GF-D8 (cell line): Measurements from ENCODE around the gene UBAC2.
"Not testable (repeated sequence)": the region's sequence is repeated elsewhere in the genome, so short reads cannot be mapped to it uniquely, and the experiment has no call there.

Experiments
- DNase-seq: peaks from one replicate; lab custom pipeline; 2025; lab: John Stamatoyannopoulos, UW

The UBAC2 gene

DNA sequence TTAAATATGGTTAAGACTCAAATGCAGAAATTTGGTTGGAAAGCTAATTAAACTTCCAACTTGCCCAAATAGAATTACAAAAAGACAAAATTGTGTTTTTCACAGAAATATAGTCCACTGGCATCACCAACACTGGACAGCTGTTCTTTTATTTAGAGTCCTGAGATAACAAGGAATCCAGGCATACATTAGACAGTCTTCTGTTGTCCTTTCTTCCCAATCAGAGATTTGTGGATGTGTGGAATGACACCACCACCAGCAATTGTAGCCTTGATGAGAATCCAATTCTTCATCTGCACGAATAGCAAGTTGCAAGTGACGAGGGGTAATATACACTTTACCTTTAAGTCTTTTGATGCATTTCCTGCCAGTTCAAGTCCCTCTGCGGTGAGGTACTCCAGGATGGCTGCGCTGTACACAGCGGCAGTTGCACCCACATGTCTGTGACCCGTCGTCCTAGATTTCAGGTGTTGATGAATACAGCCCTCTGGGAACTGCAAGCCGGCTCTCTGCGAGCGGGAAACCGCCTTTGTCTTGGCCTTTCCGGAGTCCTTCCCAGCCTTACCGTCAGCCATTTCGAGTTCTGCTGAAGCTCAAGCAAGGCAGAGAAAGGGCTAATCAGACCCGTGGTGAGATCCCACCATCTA lies 14.7 kb downstream of the UBAC2 start:
- DNase-seq: no peak

- no peak for DNase-seq
Measured at GRCh38 chr13:99217461-99218110, 16.9 kb downstream of the UBAC2 start.

DNA sequence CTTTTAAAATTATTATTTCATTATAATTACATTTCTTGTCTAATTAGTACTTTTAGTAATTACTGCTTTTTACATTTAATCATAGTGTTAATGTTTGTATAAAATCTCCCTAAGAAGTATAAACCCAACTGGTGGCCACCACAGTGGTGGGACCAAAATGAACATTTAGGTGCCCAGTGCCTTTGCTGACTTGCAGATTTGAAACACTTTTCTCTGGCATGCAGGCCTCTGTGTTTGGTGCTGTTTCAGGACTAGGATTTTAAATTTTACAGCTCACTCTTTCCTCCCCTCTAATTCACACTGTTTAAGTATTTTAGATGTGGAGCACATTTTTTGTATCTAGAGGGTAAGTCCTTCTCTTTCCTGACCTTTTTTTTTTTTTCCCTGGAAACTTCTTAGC lies 17.5 kb downstream of the UBAC2 start:
- DNase-seq: no peak

DNA sequence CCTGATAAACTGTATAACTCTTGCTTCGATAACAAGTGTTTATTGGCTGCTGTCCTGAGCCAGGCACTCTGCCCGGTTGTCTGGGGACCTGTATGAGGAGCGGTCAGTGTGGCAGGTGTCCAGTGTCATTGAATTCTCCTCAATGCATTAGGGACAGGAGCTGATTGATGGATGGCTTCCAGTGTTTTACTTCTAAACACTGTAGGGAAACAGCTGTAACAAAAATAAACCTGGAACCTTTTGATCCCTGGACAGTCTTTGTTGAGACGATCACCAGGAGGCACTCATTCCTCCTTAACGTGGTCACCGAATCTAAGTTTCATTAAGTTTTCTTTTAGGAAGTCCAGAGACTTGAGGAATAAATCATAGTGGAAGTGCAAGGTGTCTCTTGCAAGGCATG lies 17.9 kb downstream of the UBAC2 start:
- no peak for DNase-seq

GRCh38 chr13:99218969-99219368 lies 18.3 kb downstream of the UBAC2 start:
- DNase-seq: no peak

- peak; percentile 29 for DNase-seq
Measured at GRCh38 chr13:99220199-99220935, 19.7 kb downstream of the UBAC2 start.

DNA sequence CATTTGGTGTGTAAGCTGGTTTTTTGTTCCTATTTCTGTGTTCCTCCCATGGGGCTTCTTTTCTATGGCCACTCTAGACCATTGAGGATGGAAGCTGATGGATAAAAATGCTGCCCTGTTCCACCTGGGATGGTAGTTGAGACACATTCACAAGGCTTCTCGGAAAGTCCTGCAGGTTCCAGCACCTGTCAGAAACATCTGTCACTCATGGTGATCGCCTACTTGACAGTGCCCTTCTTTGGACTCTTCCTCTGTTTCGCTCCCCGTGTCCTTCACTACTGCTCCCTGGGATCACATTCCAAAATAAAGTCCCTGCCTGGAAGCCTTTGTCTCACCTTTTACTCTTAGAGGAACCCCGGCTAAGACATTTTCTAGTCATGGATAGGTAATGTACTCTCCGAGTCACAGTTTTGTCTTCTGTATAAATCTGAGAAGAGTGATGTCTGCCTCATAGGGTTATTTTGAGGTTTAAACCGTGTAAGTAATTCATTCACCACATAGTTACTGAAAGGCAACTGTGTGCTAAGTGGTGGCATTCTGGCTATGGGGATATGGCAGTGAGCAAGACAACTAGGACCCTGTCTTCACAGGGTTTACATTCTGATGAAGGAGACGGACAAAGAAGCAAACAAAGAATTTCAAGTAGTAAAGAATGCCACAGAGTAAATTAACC lies 21.0 kb downstream of the UBAC2 start:
- no peak for DNase-seq

GRCh38 chr13:99223587-99223986 lies 22.9 kb downstream of the UBAC2 start:
- no peak for DNase-seq

GRCh38 chr13:99224021-99224420 lies 23.4 kb downstream of the UBAC2 start:
- DNase-seq: no peak

GRCh38 chr13:99225078-99225477 lies 24.4 kb downstream of the UBAC2 start:
- peak; percentile 19 for DNase-seq

- DNase-seq: no peak
Measured at GRCh38 chr13:99226513-99226912, 25.9 kb downstream of the UBAC2 start.

DNA sequence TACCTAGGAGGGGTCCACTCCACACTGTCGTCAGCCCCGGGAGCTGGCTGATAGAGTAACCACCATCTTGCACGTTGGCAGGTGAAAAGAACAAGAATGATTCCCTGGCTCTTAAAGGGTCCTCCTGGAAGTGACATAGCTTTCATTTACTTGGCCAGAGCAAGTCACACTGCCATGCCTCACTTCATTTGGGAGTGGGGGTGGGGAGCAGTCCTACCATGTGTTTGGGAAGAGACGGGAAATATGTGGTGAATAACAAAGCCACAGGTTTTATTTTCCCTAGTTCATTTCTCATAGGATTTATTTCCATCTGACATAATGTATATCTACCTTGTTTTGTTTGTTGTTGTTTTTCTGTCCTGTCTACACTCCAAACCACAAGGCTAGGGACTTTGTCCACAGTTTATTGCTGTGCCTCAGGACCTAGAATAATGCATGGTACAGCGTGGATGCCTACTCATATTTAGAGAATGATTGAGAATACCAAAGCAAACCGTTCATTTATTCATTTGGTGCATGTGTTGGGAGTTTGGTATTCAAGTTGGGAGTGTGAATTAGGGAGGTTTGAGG lies 26.8 kb downstream of the UBAC2 start:
- no peak for DNase-seq

- DNase-seq: peak; percentile 93
Measured at GRCh38 chr13:99227909-99228688, 27.4 kb downstream of the UBAC2 start.

GRCh38 chr13:99228737-99229691 lies 28.4 kb downstream of the UBAC2 start:
- peak; percentile 52 for DNase-seq

GRCh38 chr13:99230588-99230987 lies 29.9 kb downstream of the UBAC2 start:
- not testable (repeated sequence) for DNase-seq

- DNase-seq: no peak
Measured at GRCh38 chr13:99230991-99231390, 30.3 kb downstream of the UBAC2 start.

GRCh38 chr13:99231721-99232120 lies 31.1 kb downstream of the UBAC2 start:
- peak; percentile 50 for DNase-seq

DNA sequence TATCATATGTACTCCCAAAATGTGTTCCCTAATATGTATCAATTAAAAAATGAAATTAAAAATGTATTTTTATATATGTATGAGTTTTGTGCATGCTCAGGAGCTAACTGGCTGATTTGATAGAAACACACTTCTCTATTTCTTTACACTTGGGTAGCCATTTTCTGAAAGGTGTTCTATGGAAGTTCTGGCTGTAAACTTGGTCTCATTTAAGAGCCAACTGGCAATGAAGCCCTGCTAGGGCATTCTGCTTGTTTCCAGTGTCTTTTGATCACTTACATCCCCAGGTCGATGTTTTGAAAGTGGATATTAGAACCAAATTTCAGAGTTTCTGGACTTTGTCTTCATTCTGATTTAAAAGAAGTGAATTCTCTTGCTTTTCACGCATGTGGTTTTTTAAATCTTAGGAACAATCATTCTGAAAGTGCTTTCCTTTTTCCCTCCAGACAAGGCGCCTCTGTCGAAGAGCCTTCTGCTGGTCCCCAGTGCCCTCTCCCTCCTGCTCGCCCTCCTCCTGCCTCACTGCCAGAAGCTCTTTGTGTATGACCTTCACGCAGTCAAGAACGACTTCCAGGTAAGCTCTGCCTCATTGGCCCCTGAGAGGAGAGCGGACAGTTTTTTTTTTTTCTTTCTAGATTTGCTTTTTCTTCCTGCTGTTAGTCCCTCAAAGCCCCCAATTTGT lies 37.5 kb downstream of the UBAC2 start:
- DNase-seq: no peak

DNA sequence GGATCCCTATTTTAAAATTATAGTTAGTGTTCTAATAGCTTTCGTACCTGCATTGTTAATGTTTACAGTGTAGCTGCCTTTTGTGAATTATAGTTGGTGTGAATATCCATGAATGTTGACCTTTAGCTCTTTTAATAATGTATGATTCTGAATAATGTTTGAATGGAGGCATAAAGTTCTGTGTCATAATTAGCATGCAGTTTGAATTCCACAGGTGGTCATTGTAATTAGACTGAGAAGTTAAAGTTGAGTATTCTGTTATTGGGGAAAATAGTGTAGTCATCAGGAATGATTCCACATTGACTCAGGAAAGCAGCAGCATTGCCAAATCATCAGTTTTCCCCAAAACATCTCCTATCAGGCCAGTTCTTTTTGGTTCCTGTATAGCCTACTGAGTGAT lies 45.4 kb downstream of the UBAC2 start:
- no peak for DNase-seq

DNA sequence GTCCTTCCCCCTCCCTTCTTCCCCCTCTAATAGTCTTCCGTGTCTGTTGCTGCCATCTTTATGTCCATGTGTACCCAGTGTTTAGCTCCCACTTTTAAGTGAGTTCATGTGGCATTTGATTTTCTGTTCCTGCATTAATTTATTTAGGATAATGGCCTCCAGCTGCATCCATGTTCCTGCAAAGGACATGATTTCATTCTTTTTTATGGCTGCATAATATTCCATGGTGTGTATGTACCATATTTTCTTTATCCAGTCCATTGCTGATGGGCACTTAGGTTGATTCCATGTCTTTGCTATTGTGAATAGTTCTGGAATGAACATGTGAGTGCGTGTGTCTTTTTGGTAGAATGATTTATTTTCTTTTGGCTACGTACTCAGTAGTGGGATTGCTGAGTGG lies 48.5 kb downstream of the UBAC2 start:
- DNase-seq: not testable (repeated sequence)
